ENCODE measurements around the gene DHRS2. TPM values are rescaled to one million over a fixed set of nuclear protein-coding genes. Genes with fewer than 3 reads are reported as not detected.

Gene DHRS2
- total and polyA plus RNA-seq, 8 donors: 3.7 to 19.6 (median 6.7) TPM; not detected in 3

GRCh38 chr14:23654231-23654630 is 18.1 kb downstream of the DHRS2 start:
- TF ChIP-seq EP300 (IDR thresholded peaks at IDR 0.05): no peak
- TF ChIP-seq POLR2AphosphoS5 (IDR thresholded peaks at IDR 0.05): no peak
- no peak for TF ChIP-seq CTCF (IDR thresholded peaks at IDR 0.05)
- no peak for TF ChIP-seq POLR2A (IDR thresholded peaks at IDR 0.05)
- no peak for DNase-seq
- H3K27ac ChIP-seq: no peak overlapping the region
- intact Hi-C loops (cut with DNase I; ENCODE audit: low total_unique reads): no loop called here
- H3K4me1 ChIP-seq: no peaks in the 10 kb centered on the region
- H3K36me3 ChIP-seq: no peaks in the 10 kb centered on the region
- H3K4me3 ChIP-seq: no peak overlapping the region
- no peaks in the 10 kb centered on the region for H3K9me3 ChIP-seq
- WGBS, 5 donors: 71 to 81% (median 75%) methylated on average over 6 of the region's 6 CpGs
- H3K27me3 ChIP-seq: no peaks in the 10 kb centered on the region

- intact Hi-C loops (cut with DNase I; ENCODE audit: low total_unique reads): no loop called here
- H3K4me3 ChIP-seq: no peak overlapping the region
- no peaks in the 10 kb centered on the region for H3K9me3 ChIP-seq
- WGBS, 5 donors: 69 to 87% (median 79%) methylated on average over 6 to 10 of the region's 10 CpGs
- no peaks in the 10 kb centered on the region for H3K36me3 ChIP-seq
- H3K4me1 ChIP-seq: no peaks in the 10 kb centered on the region
- DNase-seq: no peak
- TF ChIP-seq POLR2A (IDR thresholded peaks at IDR 0.05): no peak
- TF ChIP-seq POLR2AphosphoS5 (IDR thresholded peaks at IDR 0.05): no peak
- TF ChIP-seq EP300 (IDR thresholded peaks at IDR 0.05): no peak
- no peak for TF ChIP-seq CTCF (IDR thresholded peaks at IDR 0.05)
- peaks cover 0 to 6% (median 0%) of the 10 kb centered on the region in 3 donors for H3K27me3 ChIP-seq
- H3K27ac ChIP-seq: no peak overlapping the region
Measured at GRCh38 chr14:23657959-23658470, 21.9 kb downstream of the DHRS2 start.

GRCh38 chr14:23660290-23661226 is 24.4 kb downstream of the DHRS2 start:
- 61 to 79% (median 69%) methylated on average over 11 of the region's 11 CpGs for WGBS, 5 donors
- Histone ChIP-seq H3K4me3 (no peak overlapping the region), H3K27ac (no peak overlapping the region), H3K4me1 (peaks cover 0 to 5% (median 0%) of the 10 kb centered on the region in 4 donors), H3K36me3 (no peaks in the 10 kb centered on the region), H3K27me3 (peaks cover 0 to 6% (median 0%) of the 10 kb centered on the region in 3 donors), H3K9me3 (no peaks in the 10 kb centered on the region)
- intact Hi-C loops (cut with DNase I; ENCODE audit: low total_unique reads): no loop called here
- peak in 1 of 2 donors; percentile 21 for DNase-seq
- TF ChIP-seq CTCF (IDR thresholded peaks at IDR 0.05) (no peak), EP300 (IDR thresholded peaks at IDR 0.05) (no peak), POLR2A (IDR thresholded peaks at IDR 0.05) (no peak), POLR2AphosphoS5 (IDR thresholded peaks at IDR 0.05) (no peak)

- 73 to 92% (median 83%) methylated on average over 5 of the region's 5 CpGs for WGBS, 5 donors
- TF ChIP-seq CTCF (IDR thresholded peaks at IDR 0.05): no peak
- TF ChIP-seq POLR2AphosphoS5 (IDR thresholded peaks at IDR 0.05): no peak
- TF ChIP-seq POLR2A (IDR thresholded peaks at IDR 0.05): no peak
- no peak for TF ChIP-seq EP300 (IDR thresholded peaks at IDR 0.05)
- intact Hi-C loops (cut with DNase I; ENCODE audit: low total_unique reads): no loop called here
- Histone ChIP-seq H3K4me3 (no peak overlapping the region), H3K9me3 (no peaks in the 10 kb centered on the region), H3K4me1 (peaks cover 0 to 6% (median 0%) of the 10 kb centered on the region in 4 donors), H3K27ac (no peak overlapping the region), H3K36me3 (no peaks in the 10 kb centered on the region), H3K27me3 (peaks cover 0 to 6% (median 0%) of the 10 kb centered on the region in 3 donors)
- DNase-seq: no peak
Measured at GRCh38 chr14:23661542-23661941, 25.4 kb downstream of the DHRS2 start.

Data from stomach (tissue), 9 donors.